Neural cell (in vitro differentiated cells): ENCODE data around the gene AOAH. TPM values are rescaled to one million over a fixed set of nuclear protein-coding genes. Genes with fewer than 3 reads are reported as not detected.

Experiments
- H2AFZ ChIP-seq: fragments of 200-600, 300-800 bp; sonication (generic), shearing (Covaris generic); 2 replicates; pipeline ENCODE4 v1.6.0; 2014; ENCODE audit warnings: low read depth, mild to moderate bottlenecking, antibody characterized with exemption, low read length, moderate library complexity
- H3F3A ChIP-seq: fragments of 200-600 bp; shearing (Covaris generic); 2 replicates; pipeline ENCODE4 v1.6.1; 2016; ENCODE audit warnings: mild to moderate bottlenecking, moderate library complexity, mixed read lengths, antibody characterized with exemption, low read length; ENCODE audit not compliant: insufficient read depth, poor library complexity, severe bottlenecking
- H3K27ac ChIP-seq: fragments of 200-600, 300-800 bp; sonication (generic), shearing (Covaris generic); 2 replicates; pipeline ENCODE4 v1.5.1; 2014; ENCODE audit warnings: mild to moderate bottlenecking, low read length, moderate library complexity
- H3K27me3 ChIP-seq: fragments of 300-800, 200-600 bp; sonication (generic), shearing (Covaris generic); 2 replicates; pipeline ENCODE4 v1.6.0; 2014; ENCODE audit warnings: mild to moderate bottlenecking, low read depth, low read length, moderate library complexity; ENCODE audit not compliant: insufficient read depth
- H3K36me3 ChIP-seq: fragments of 300-800, 200-600 bp; sonication (generic), shearing (Covaris generic); 2 replicates; pipeline ENCODE4 v1.5.1; 2014; ENCODE audit warnings: mild to moderate bottlenecking, antibody characterized with exemption, low read length, moderate library complexity; ENCODE audit not compliant: insufficient read depth
- H3K4me2 ChIP-seq: fragments of 300-800, 200-600 bp; sonication (generic), shearing (Covaris generic); 2 replicates; pipeline ENCODE4 v1.6.0; 2014; ENCODE audit warnings: mild to moderate bottlenecking, low read length
- H3K4me3 ChIP-seq: fragments of 300-800, 200-600 bp; sonication (generic), shearing (Covaris generic); 2 replicates; pipeline ENCODE4 v1.5.1; 2014; ENCODE audit warnings: mild to moderate bottlenecking, low read length, moderate library complexity
- H3K79me2 ChIP-seq: fragments of 200-600 bp; shearing (Covaris generic); replicated peaks from 2 replicates; pipeline ENCODE4 v1.6.0; 2014; ENCODE audit warnings: mild to moderate bottlenecking, low read length, moderate library complexity; ENCODE audit not compliant: insufficient read depth
- H3K9ac ChIP-seq: fragments of 300-800, 200-600 bp; sonication (generic), shearing (Covaris generic); 2 replicates; pipeline ENCODE4 v1.6.1; 2016; ENCODE audit warnings: mild to moderate bottlenecking, low read length, mixed read lengths
- H3K9me2 ChIP-seq: fragments of 200-600 bp; shearing (Covaris generic); 2 replicates; pipeline ENCODE4 v1.6.1; 2016; ENCODE audit warnings: mild to moderate bottlenecking, low read length, mixed read lengths; ENCODE audit not compliant: insufficient read depth
- H3K9me3 ChIP-seq: fragments of 200-600, 300-800 bp; sonication (generic), shearing (Covaris generic); 2 replicates; pipeline ENCODE4 v1.6.1; 2016; ENCODE audit warnings: mild to moderate bottlenecking, mixed run types, low read length, moderate library complexity, mixed read lengths
- H4K20me1 ChIP-seq: fragments of 200-600 bp; shearing (Covaris generic); 2 replicates; pipeline ENCODE4 v1.6.1; 2016; ENCODE audit warnings: mild to moderate bottlenecking, mixed run types; ENCODE audit not compliant: insufficient read depth
- EP300 ChIP-seq: fragments of 450-650 bp; conservative IDR thresholded peaks from 2 replicates; pipeline ENCODE4 v1.6.1; 2014; ENCODE audit warnings: antibody characterized with exemption, mild to moderate bottlenecking, moderate library complexity; ENCODE audit not compliant: poor library complexity, severe bottlenecking
- EZH2 ChIP-seq: fragments of 200-600, 300-800 bp; shearing (Covaris generic), sonication (generic); IDR thresholded peaks from 2 replicates; pipeline ENCODE4 v1.6.1; 2014; ENCODE audit warnings: antibody characterized with exemption, low read length, borderline replicate concordance, mild to moderate bottlenecking; ENCODE audit not compliant: insufficient read depth, poor library complexity, severe bottlenecking
- MXI1 ChIP-seq: fragments of 450-650 bp; conservative IDR thresholded peaks from 2 replicates; pipeline ENCODE4 v1.6.1; 2014; ENCODE audit warnings: antibody characterized with exemption, mild to moderate bottlenecking; ENCODE audit not compliant: poor library complexity, severe bottlenecking
- POLR2AphosphoS5 ChIP-seq: IDR thresholded peaks from 2 replicates; pipeline ENCODE4 v1.6.1; 2012
- RAD21 ChIP-seq: fragments of 450-650 bp; conservative IDR thresholded peaks from 2 replicates; pipeline ENCODE4 v1.6.1; 2014; ENCODE audit warnings: antibody characterized with exemption, mild to moderate bottlenecking, moderate library complexity
- REST ChIP-seq: IDR thresholded peaks from 2 replicates; pipeline ENCODE4 v1.6.1; 2012; ENCODE audit warnings: borderline replicate concordance
- SMC3 ChIP-seq: fragments of 450-650 bp; conservative IDR thresholded peaks from 2 replicates; pipeline ENCODE4 v1.6.1; 2014; ENCODE audit warnings: antibody characterized with exemption, mild to moderate bottlenecking, moderate library complexity; ENCODE audit not compliant: poor library complexity
- TAF1 ChIP-seq: IDR thresholded peaks from 2 replicates; pipeline ENCODE4 v1.6.1; 2012; ENCODE audit warnings: low read depth
- polyA plus RNA-seq: library from polyadenylated mRNA; depleted of rRNA; stranded (reverse); fragments of >200 nt; gene quantifications from 2 replicates; pipeline ENCODE4 v1.2.3, GENCODE V29; 2014
- TF ChIP-seq, protein P1 (sequence below): fragments of 450-650 bp; IDR thresholded peaks from 2 replicates; pipeline ENCODE4 v1.5.1; 2014; ENCODE audit warnings: antibody characterized with exemption, mild to moderate bottlenecking, moderate library complexity; ENCODE audit not compliant: poor library complexity, severe bottlenecking

Gene AOAH
- polyA plus RNA-seq, 1 donor from 2014 or later: 4.3 TPM

DNA sequence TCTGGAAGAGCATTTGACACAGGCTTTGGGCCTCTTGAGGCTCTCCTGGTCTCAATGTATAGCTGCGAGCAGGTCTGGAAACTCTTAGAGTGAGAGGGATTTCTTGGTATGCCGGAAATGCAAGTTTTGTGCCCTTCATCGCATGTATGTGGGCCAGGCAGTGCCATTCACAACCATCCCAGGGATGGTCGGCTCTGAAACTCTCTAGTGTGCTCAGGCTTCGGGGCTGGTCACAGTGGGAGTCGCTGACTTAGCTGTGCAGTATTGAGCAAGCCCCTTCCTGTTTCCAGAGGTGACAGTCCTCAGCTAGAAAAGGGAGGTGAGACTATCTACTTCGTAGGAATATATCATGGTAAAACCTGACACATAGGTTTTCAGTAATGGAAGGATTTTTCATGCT lies 2.0 kb upstream of the AOAH start:
- Histone ChIP-seq H3K36me3 (no peaks in the 10 kb centered on the region), H4K20me1 (no peaks in the 10 kb centered on the region), H3F3A (no peaks in the 10 kb centered on the region), H3K4me2 (no peak overlapping the region), H3K4me3 (no peak overlapping the region), H3K9me3 (no peaks in the 10 kb centered on the region), H2AFZ (no peak overlapping the region), H3K79me2 (no peaks in the 10 kb centered on the region), H3K9ac (no peak overlapping the region), H3K9me2 (no peaks in the 10 kb centered on the region), H3K27me3 (no peaks in the 10 kb centered on the region), H3K27ac (no peak overlapping the region)
- TF ChIP-seq EZH2 (no peak), SMC3 (no peak), MXI1 (no peak), TAF1 (no peak), EP300 (no peak), REST (no peak), POLR2AphosphoS5 (no peak), RAD21 (no peak)
- TF ChIP-seq, protein P1, sequence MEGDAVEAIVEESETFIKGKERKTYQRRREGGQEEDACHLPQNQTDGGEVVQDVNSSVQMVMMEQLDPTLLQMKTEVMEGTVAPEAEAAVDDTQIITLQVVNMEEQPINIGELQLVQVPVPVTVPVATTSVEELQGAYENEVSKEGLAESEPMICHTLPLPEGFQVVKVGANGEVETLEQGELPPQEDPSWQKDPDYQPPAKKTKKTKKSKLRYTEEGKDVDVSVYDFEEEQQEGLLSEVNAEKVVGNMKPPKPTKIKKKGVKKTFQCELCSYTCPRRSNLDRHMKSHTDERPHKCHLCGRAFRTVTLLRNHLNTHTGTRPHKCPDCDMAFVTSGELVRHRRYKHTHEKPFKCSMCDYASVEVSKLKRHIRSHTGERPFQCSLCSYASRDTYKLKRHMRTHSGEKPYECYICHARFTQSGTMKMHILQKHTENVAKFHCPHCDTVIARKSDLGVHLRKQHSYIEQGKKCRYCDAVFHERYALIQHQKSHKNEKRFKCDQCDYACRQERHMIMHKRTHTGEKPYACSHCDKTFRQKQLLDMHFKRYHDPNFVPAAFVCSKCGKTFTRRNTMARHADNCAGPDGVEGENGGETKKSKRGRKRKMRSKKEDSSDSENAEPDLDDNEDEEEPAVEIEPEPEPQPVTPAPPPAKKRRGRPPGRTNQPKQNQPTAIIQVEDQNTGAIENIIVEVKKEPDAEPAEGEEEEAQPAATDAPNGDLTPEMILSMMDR: no peak

DNA sequence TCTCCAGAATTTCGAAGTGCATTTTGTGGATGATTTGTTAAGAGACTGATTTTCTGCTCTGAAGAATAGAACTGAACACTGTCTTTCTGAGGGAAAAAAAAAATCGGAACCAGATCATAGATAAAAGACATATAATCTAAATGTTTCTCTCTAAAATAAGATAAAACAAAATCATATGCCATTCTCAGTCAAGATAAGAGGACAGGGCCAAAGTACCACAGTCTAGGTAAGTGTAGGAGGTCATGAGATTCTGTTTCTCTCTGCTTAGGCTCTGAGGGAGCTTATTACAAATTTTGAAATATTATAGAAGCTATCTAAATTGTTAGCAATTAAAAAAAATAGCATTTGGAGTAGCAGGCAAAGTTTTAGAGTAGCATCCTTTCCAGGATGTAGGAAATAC lies 702 bp upstream of the AOAH start:
- H3K27me3 ChIP-seq: no peaks in the 10 kb centered on the region
- no peaks in the 10 kb centered on the region for H4K20me1 ChIP-seq
- no peak overlapping the region for H3K27ac ChIP-seq
- H3F3A ChIP-seq: no peaks in the 10 kb centered on the region
- H3K4me2 ChIP-seq: no peak overlapping the region
- H3K4me3 ChIP-seq: no peak overlapping the region
- H3K9me2 ChIP-seq: no peaks in the 10 kb centered on the region
- TF ChIP-seq RAD21 (no peak), TAF1 (no peak), POLR2AphosphoS5 (no peak), REST (no peak), EP300 (no peak), SMC3 (no peak), MXI1 (no peak), EZH2 (no peak)
- TF ChIP-seq, protein P1: no peak
- H2AFZ ChIP-seq: no peak overlapping the region
- H3K79me2 ChIP-seq: no peaks in the 10 kb centered on the region
- no peaks in the 10 kb centered on the region for H3K9me3 ChIP-seq
- H3K36me3 ChIP-seq: no peaks in the 10 kb centered on the region
- H3K9ac ChIP-seq: no peak overlapping the region
